ENCODE data around the gene CA14. TPM values are rescaled to one million over a fixed set of nuclear protein-coding genes. Genes with fewer than 3 reads are reported as not detected.
A peak's percentile ranks its signal among the peaks of the same experiment; 100 is the strongest.

Gene CA14
- total RNA-seq, 1 experiment from 2014 or later: not detected

- intact Hi-C loops (cut with micrococcal nuclease; ENCODE audit: unreplicated experiment) (no loop called here), in situ Hi-C loops (cut with HindIII; ENCODE audit: low pct_unique_long_range_greater_than_20kb, low sequenced_read_pairs) (no loop called here)
- Histone ChIP-seq H3K36me3 (ENCODE audit: control insufficient read depth, insufficient read depth, low read length) (peaks cover 7% of the 10 kb centered on the region), H3K27ac (ENCODE audit: low read length) (no peak overlapping the region), H3K9me3 (ENCODE audit: control insufficient read depth, insufficient read depth, low read depth, low read length) (no peaks in the 10 kb centered on the region), H3K4me1 (ENCODE audit: control insufficient read depth, insufficient read depth, low read length) (peaks cover 4% of the 10 kb centered on the region; the same call in 1 of the 2 replicates), H3K4me3 (ENCODE audit: low read depth in 2 of 2, low read length in 2 of 2) (no peak overlapping the region), H3K27me3 (ENCODE audit: control insufficient read depth, insufficient read depth, low read length) (no peaks in the 10 kb centered on the region)
- ATAC-seq (no peak), DNase-seq (ENCODE audit: low read depth, low spot score) (no peak)
- TF ChIP-seq POLR2AphosphoS5 (IDR thresholded peaks at IDR 0.05; ENCODE audit: low read depth, low read length) (no peak), CTCF (IDR thresholded peaks at IDR 0.05) (no peak), REST (IDR thresholded peaks at IDR 0.05; ENCODE audit: insufficient read depth in 1 of 2, low read depth in 2 of 2, low read length in 1 of 2) (no peak), TCF7L2 (IDR thresholded peaks at IDR 0.05; ENCODE audit: low read depth, low read length) (no peak), SIN3A (IDR thresholded peaks at IDR 0.05; ENCODE audit: borderline replicate concordance, insufficient read depth, low read depth, low read length) (no peak)
- TSS peak; percentile 70 for BruUV-seq (replicated peaks)
- CTCF ChIA-PET: no interaction called here
- POLR2A ChIA-PET: interaction anchor here (0.7 kb wide), 1 partner anchor 10 kb away, joined by 4 read pairs; no protein-coding TSS in a partner anchor
Observed at GRCh38 chr1:150295476-150295875, 37.9 kb downstream of the CA14 start.

GRCh38 chr1:150299716-150300115, 42.1 kb downstream of the CA14 start:
- no peaks in the 10 kb centered on the region for H3K27me3 ChIP-seq (ENCODE audit: control insufficient read depth, insufficient read depth, low read length)
- POLR2A ChIA-PET: no interaction called here
- no peak overlapping the region for H3K4me3 ChIP-seq (ENCODE audit: low read depth in 2 of 2, low read length in 2 of 2)
- BruUV-seq (replicated peaks): no TSS peak
- no peaks in the 10 kb centered on the region for H3K9me3 ChIP-seq (ENCODE audit: control insufficient read depth, insufficient read depth, low read depth, low read length)
- ATAC-seq: no peak
- in situ Hi-C loops (cut with HindIII; ENCODE audit: low pct_unique_long_range_greater_than_20kb, low sequenced_read_pairs): no loop called here
- intact Hi-C loops (cut with micrococcal nuclease; ENCODE audit: unreplicated experiment): no loop called here
- H3K27ac ChIP-seq (ENCODE audit: low read length): no peak overlapping the region
- no peaks in the 10 kb centered on the region; the same call in 1 of the 2 replicates for H3K4me1 ChIP-seq (ENCODE audit: control insufficient read depth, insufficient read depth, low read length)
- peaks cover 6% of the 10 kb centered on the region; the same call in 1 of the 2 replicates for H3K36me3 ChIP-seq (ENCODE audit: control insufficient read depth, insufficient read depth, low read length)
- CTCF ChIA-PET: no interaction called here
- TF ChIP-seq CTCF (IDR thresholded peaks at IDR 0.05) (no peak), SIN3A (IDR thresholded peaks at IDR 0.05; ENCODE audit: borderline replicate concordance, insufficient read depth, low read depth, low read length) (no peak), TCF7L2 (IDR thresholded peaks at IDR 0.05; ENCODE audit: low read depth, low read length) (no peak), POLR2AphosphoS5 (IDR thresholded peaks at IDR 0.05; ENCODE audit: low read depth, low read length) (no peak), REST (IDR thresholded peaks at IDR 0.05; ENCODE audit: insufficient read depth in 1 of 2, low read depth in 2 of 2, low read length in 1 of 2) (no peak)
- no peak for DNase-seq (ENCODE audit: low read depth, low spot score)

Data from Panc1 (cell line).